Right cardiac atrium (tissue), 5 donors: ENCODE measurements around the gene S100A6. TPM values are rescaled to one million over a fixed set of nuclear protein-coding genes. Genes with fewer than 3 reads are reported as not detected.
"Not testable (repeated sequence)": the region's sequence is repeated elsewhere in the genome, so short reads cannot be mapped to it uniquely, and the experiment has no call there.

Experiments used
- ATAC-seq, 2 donors: fragments of 200-7000 bp; cut with Tn5 transposase; one replicate each; pipeline versions ENCODE4 v1.8.0 to v1.9.1; 2020; ENCODE audit warnings: moderate library complexity in 2 of 2, mild to moderate bottlenecking in 1 of 2
- DNase-seq, 3 donors: peaks; one replicate each; pipeline ENCODE4 v3.0.0-alpha.2; 2020
- H3K27ac ChIP-seq: one replicate; pipeline ENCODE4 v1.5.1; 2013; ENCODE audit warnings: mild to moderate bottlenecking, low read length, control low read depth, moderate library complexity
- H3K27me3 ChIP-seq: one replicate; pipeline ENCODE4 v1.6.1; 2013; ENCODE audit not compliant: control insufficient read depth, insufficient read depth
- H3K4me1 ChIP-seq: one replicate; pipeline ENCODE4 v1.6.1; 2013; ENCODE audit warnings: low read length; ENCODE audit not compliant: control insufficient read depth, insufficient read depth
- H3K4me3 ChIP-seq: one replicate; pipeline ENCODE4 v1.5.1; 2013; ENCODE audit warnings: low read length, control low read depth
- H3K9me3 ChIP-seq: one replicate; pipeline ENCODE4 v1.6.1; 2013; ENCODE audit warnings: low read length; ENCODE audit not compliant: control insufficient read depth
- WGBS: extraction: QIAGEN DNeasy Blood & Tissue Kit; methylation state at CpG from one replicate; pipeline ENCODE4 v1.1.7; 2013; 5-methylcytosine and 5-hydroxymethylcytosine counted together
- intact Hi-C, 4 donors: fragments of 100-400 bp; cut with DNase I; formaldehyde crosslinking; loops; one replicate each; pipeline versions ENCODE4 v1.11.0 to v1.14.0; 2022 to 2023
- polyA plus RNA-seq: library from polyadenylated mRNA; stranded (reverse); fragments of 200-250 nt; gene quantifications from one replicate; pipeline ENCODE4 v1.2.3, GENCODE V29; 2013
- total RNA-seq, 4 donors: library from RNA; stranded (reverse); fragmentation: NEBNext Ultra II Directional; extraction: Animal tissue kit (Norgen Biotek cat#: 25700); gene quantifications; one replicate each; pipeline ENCODE4 v1.2.1, GENCODE V29; 2021
- donor health status: healthy with polysubstance abuse.
- donor health status: DM: no; HTN: yes; CAD: no.
- donor health status: DM: no; HTN: no; CAD: no.
- donor health status: DM: no; HTN: yes; CAD: no; lungs with severe emphysema.
- donor health status: DM: yes; HTN: yes; CAD: no.

The S100A6 gene
- total and polyA plus RNA-seq, 5 donors = 334 to 819 (median 432) TPM

GRCh38 chr1:153527023-153527682 lies 8.6 kb downstream of the S100A6 start:
- ATAC-seq (peak in 1 of 2 donors; percentile 15), DNase-seq (no peak)
- WGBS = 90% methylated on average over 8 of the region's 8 CpGs
- no peak overlapping the region for H3K27ac ChIP-seq
- no peaks in the 10 kb centered on the region for H3K27me3 ChIP-seq
- peaks cover 4% of the 10 kb centered on the region for H3K4me1 ChIP-seq
- H3K9me3 ChIP-seq = no peaks in the 10 kb centered on the region
- H3K4me3 ChIP-seq = no peak overlapping the region
- intact Hi-C loops = no loop called here

- Histone ChIP-seq H3K4me3 (no peak overlapping the region), H3K27me3 (no peaks in the 10 kb centered on the region), H3K9me3 (no peaks in the 10 kb centered on the region), H3K4me1 (peaks cover 4% of the 10 kb centered on the region), H3K27ac (no peak overlapping the region)
- intact Hi-C loops = no loop called here
- 29% methylated on average over 8 of the region's 8 CpGs for WGBS
- ATAC-seq (peak; percentile 38 to 54), DNase-seq (peak in 1 of 3 donors; percentile 58)
Measured at GRCh38 chr1:153526132-153526543, 9.7 kb downstream of the S100A6 start.

- ATAC-seq (peak in 1 of 2 donors; percentile 53), DNase-seq (no peak)
- intact Hi-C loops = no loop called here
- H3K27me3 ChIP-seq = no peaks in the 10 kb centered on the region
- 52% methylated on average over 3 of the region's 3 CpGs for WGBS
- H3K9me3 ChIP-seq = no peaks in the 10 kb centered on the region
- no peak overlapping the region for H3K27ac ChIP-seq
- no peak overlapping the region for H3K4me3 ChIP-seq
- peaks cover 4% of the 10 kb centered on the region for H3K4me1 ChIP-seq
Measured at GRCh38 chr1:153525088-153525728, 10.6 kb downstream of the S100A6 start.

- DNase-seq, H3K27ac ChIP-seq, ATAC-seq, H3K4me1 ChIP-seq, H3K9me3 ChIP-seq, H3K4me3 ChIP-seq, H3K27me3 ChIP-seq, intact Hi-C loops: not testable (repeated sequence)
- 74% methylated on average over 14 of the region's 14 CpGs for WGBS
Measured at GRCh38 chr1:153522353-153523048, 13.3 kb downstream of the S100A6 start.

- H3K4me1 ChIP-seq, ATAC-seq, DNase-seq, H3K4me3 ChIP-seq, intact Hi-C loops, H3K27ac ChIP-seq, H3K27me3 ChIP-seq, H3K9me3 ChIP-seq: not testable (repeated sequence)
- WGBS = 96% methylated on average over 37 of the region's 37 CpGs
Measured at GRCh38 chr1:153521808-153522207, 14.0 kb downstream of the S100A6 start.

- 92% methylated on average over 4 of the region's 4 CpGs for WGBS
- ATAC-seq = no peak
Measured at GRCh38 chr1:153520818-153521476, 14.8 kb downstream of the S100A6 start.

GRCh38 chr1:153520137-153520691 lies 15.6 kb downstream of the S100A6 start:
- intact Hi-C loops, ATAC-seq: not testable (repeated sequence)
- 84% methylated on average over 5 of the region's 5 CpGs for WGBS

More at GRCh38 chr1:153520818-153521476, 14.8 kb downstream of the S100A6 start:
- no peaks in the 10 kb centered on the region for H3K9me3 ChIP-seq
- H3K4me3 ChIP-seq = no peak overlapping the region
- H3K27ac ChIP-seq = no peak overlapping the region
- no peaks in the 10 kb centered on the region for H3K27me3 ChIP-seq
- no peak for DNase-seq
- intact Hi-C loops = no loop called here
- peaks cover 2% of the 10 kb centered on the region for H3K4me1 ChIP-seq

GRCh38 chr1:153519242-153519641 lies 16.5 kb downstream of the S100A6 start:
- intact Hi-C loops = loop anchor here in 3 of 4 donors (10.0 kb wide), 2 partner anchors 226 to 256 kb away; partner anchors contain the start of gene SLC27A3 (in 1 of the 3)
- no peak overlapping the region for H3K4me3 ChIP-seq
- H3K27me3 ChIP-seq = no peaks in the 10 kb centered on the region
- no peak overlapping the region for H3K27ac ChIP-seq
- peaks cover 3% of the 10 kb centered on the region for H3K4me1 ChIP-seq
- DNase-seq (no peak), ATAC-seq (no peak)
- H3K9me3 ChIP-seq = no peaks in the 10 kb centered on the region
- 91% methylated on average over 3 of the region's 3 CpGs for WGBS

More at GRCh38 chr1:153520137-153520691, 15.6 kb downstream of the S100A6 start:
- H3K4me1 ChIP-seq, H3K27me3 ChIP-seq, H3K27ac ChIP-seq, H3K4me3 ChIP-seq, DNase-seq, H3K9me3 ChIP-seq: not testable (repeated sequence)

GRCh38 chr1:153515504-153516394 lies 20.0 kb downstream of the S100A6 start:
- WGBS = 57% methylated on average over 8 of the region's 8 CpGs
- H3K27ac ChIP-seq = no peak overlapping the region
- H3K4me1 ChIP-seq = peaks cover 3% of the 10 kb centered on the region
- no peaks in the 10 kb centered on the region for H3K27me3 ChIP-seq
- intact Hi-C loops = loop anchor here in 3 of 4 donors (10.0 kb wide), 2 partner anchors 229 to 259 kb away; partner anchors contain the start of gene SLC27A3 (in 1 of the 3)
- no peaks in the 10 kb centered on the region for H3K9me3 ChIP-seq
- DNase-seq = peak in 1 of 3 donors; percentile 58
- H3K4me3 ChIP-seq = no peak overlapping the region
- peak; percentile 65 to 83 for ATAC-seq

- intact Hi-C loops = loop anchor here (5.0 to 10.0 kb wide), 3 partner anchors 54 to 261 kb away; partner anchors contain the start of genes S100A2 (in 2 of the 4) and SLC27A3 (in 1 of the 4)
- WGBS = 95% methylated on average over 7 of the region's 7 CpGs
- Histone ChIP-seq H3K9me3 (no peaks in the 10 kb centered on the region), H3K27ac (no peak overlapping the region), H3K4me3 (no peak overlapping the region), H3K27me3 (no peaks in the 10 kb centered on the region), H3K4me1 (peaks cover 3% of the 10 kb centered on the region)
- ATAC-seq (no peak), DNase-seq (no peak)
Measured at GRCh38 chr1:153513666-153514065, 22.1 kb downstream of the S100A6 start.
